Tibial nerve (tissue), 4 donors: ENCODE results near the gene SDHAF2.

Experiments used
- EP300 ChIP-seq, 2 donors: sonication (generic); formaldehyde crosslinking; IDR thresholded peaks; one replicate each; pipeline ENCODE4 v1.6.1; 2017; ENCODE audit warnings: antibody characterized with exemption in 2 of 2, mild to moderate bottlenecking in 1 of 2
- POLR2A ChIP-seq, 2 donors: fragments of 450-650 bp; IDR thresholded peaks; one replicate each; pipeline ENCODE4 v1.6.1; 2017; ENCODE audit warnings: antibody characterized with exemption in 2 of 2, mild to moderate bottlenecking in 2 of 2, moderate library complexity in 2 of 2
- TF ChIP-seq, protein P1 (sequence below), 5 experiments: fragments of 200-600 bp in 3 of 5; fragments of 450-650 bp in 2 of 5; sonication (generic) in 3 of 5; IDR thresholded peaks; one replicate each; pipeline ENCODE4 v1.5.1; 2016 to 2019; ENCODE audit warnings: antibody characterized with exemption in 5 of 5, mild to moderate bottlenecking in 3 of 5, moderate library complexity in 2 of 5

DNA sequence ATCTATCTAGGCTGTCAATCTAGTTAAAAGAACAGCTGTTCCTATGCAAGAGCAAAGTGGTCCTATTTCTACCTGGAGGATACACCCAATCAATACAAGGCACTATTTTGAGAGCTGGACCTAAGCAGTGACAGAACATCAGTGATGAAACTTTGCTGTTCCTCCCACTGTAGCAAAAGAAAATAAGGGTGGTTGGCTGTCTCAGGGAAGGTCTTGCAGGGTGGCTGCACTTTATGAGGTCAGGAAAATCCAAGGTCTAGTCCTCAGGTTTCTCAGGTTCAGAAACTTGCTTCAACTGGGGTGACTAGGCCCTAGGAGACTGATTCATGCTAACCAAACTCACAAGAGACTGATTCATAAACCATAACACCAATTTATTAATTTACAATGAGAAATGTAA lies 11.8 kb upstream of the SDHAF2 start:
- TF ChIP-seq EP300 (IDR thresholded peaks at IDR 0.05) (no peak), POLR2A (IDR thresholded peaks at IDR 0.05) (no peak)
- TF ChIP-seq, protein P1, sequence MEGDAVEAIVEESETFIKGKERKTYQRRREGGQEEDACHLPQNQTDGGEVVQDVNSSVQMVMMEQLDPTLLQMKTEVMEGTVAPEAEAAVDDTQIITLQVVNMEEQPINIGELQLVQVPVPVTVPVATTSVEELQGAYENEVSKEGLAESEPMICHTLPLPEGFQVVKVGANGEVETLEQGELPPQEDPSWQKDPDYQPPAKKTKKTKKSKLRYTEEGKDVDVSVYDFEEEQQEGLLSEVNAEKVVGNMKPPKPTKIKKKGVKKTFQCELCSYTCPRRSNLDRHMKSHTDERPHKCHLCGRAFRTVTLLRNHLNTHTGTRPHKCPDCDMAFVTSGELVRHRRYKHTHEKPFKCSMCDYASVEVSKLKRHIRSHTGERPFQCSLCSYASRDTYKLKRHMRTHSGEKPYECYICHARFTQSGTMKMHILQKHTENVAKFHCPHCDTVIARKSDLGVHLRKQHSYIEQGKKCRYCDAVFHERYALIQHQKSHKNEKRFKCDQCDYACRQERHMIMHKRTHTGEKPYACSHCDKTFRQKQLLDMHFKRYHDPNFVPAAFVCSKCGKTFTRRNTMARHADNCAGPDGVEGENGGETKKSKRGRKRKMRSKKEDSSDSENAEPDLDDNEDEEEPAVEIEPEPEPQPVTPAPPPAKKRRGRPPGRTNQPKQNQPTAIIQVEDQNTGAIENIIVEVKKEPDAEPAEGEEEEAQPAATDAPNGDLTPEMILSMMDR (IDR thresholded peaks at IDR 0.05) = no peak
